Left lung (tissue), 10 donors: ENCODE data around the gene IL17RD. TPM values are rescaled to one million over a fixed set of nuclear protein-coding genes. Genes with fewer than 3 reads are reported as not detected.

ENCODE experiments used
- ATAC-seq: fragments of 200-7000 bp; cut with Tn5 transposase; one replicate; pipeline ENCODE4 v1.9.1; 2020; ENCODE audit warnings: moderate library complexity
- DNase-seq, 4 donors: peaks; one replicate each; pipeline ENCODE4 v3.0.0-alpha.2; 2013 to 2020
- H3K27ac ChIP-seq, 2 donors: fragments of 200-600 bp; sonication (generic) in 1 of 2; one replicate each; pipeline versions ENCODE4 v1.5.0 to v1.8.0; 2020 to 2021
- H3K27me3 ChIP-seq, 2 donors: fragments of 200-600 bp; sonication (generic) in 1 of 2; one replicate each; pipeline versions ENCODE4 v1.5.0 to v1.8.0; 2020 to 2021
- H3K36me3 ChIP-seq, 2 donors: fragments of 200-600 bp; sonication (generic) in 1 of 2; one replicate each; pipeline versions ENCODE4 v1.5.0 to v1.8.0; 2020 to 2021
- H3K4me1 ChIP-seq, 2 donors: fragments of 200-600 bp; one replicate each; pipeline ENCODE4 v1.8.0; 2021
- H3K4me3 ChIP-seq, 2 donors: fragments of 200-600 bp; sonication (generic) in 1 of 2; one replicate each; pipeline versions ENCODE4 v1.5.0 to v1.8.0; 2020 to 2021; ENCODE audit warnings: mild to moderate bottlenecking in 1 of 2
- H3K9me3 ChIP-seq, 2 donors: fragments of 200-600 bp; sonication (generic) in 1 of 2; one replicate each; pipeline versions ENCODE4 v1.5.0 to v1.8.0; 2020 to 2021
- CTCF ChIP-seq, 2 donors: fragments of 200-600 bp; sonication (generic) in 1 of 2; IDR thresholded peaks; one replicate each; pipeline versions ENCODE4 v1.5.0 to v1.8.0; 2021; ENCODE audit warnings: antibody characterized with exemption in 2 of 2
- intact Hi-C, 2 donors: fragments of 100-400 bp; cut with DNase I; formaldehyde crosslinking; loops; one replicate each; pipeline versions ENCODE4 v1.11.2 to v1.14.2; 2022
- polyA plus RNA-seq, 6 donors: library from polyadenylated mRNA; unstranded; fragments of 120-200 nt; gene quantifications; one replicate each; pipeline ENCODE4 v1.2.1, GENCODE V29; 2013; ENCODE audit not compliant: insufficient read length in 6 of 6
- total RNA-seq, 2 donors: library from RNA; stranded (reverse); fragmentation: NEBNext Ultra II Directional; extraction: Animal tissue kit (Norgen Biotek cat#: 25700); gene quantifications; one replicate each; pipeline ENCODE4 v1.2.1, GENCODE V29; 2021
- donor health status: DM: no; HTN: yes; CAD: no.
- donor health status: DM: no; HTN: no; CAD: no.

The IL17RD gene
- total and polyA plus RNA-seq, 8 donors: 1.1 to 14.3 (median 11.1) TPM

GRCh38 chr3:57082481-57082880 lies 82.7 kb downstream of the IL17RD start:
- H3K9me3 ChIP-seq: no peaks in the 10 kb centered on the region
- no peak overlapping the region for H3K4me3 ChIP-seq
- peaks cover 0 to 29% of the 10 kb centered on the region in 2 donors for H3K27me3 ChIP-seq
- no peak overlapping the region for H3K27ac ChIP-seq
- ATAC-seq (no peak), DNase-seq (no peak)
- no peak for TF ChIP-seq CTCF (IDR thresholded peaks at IDR 0.05)
- intact Hi-C loops: no loop called here
- H3K36me3 ChIP-seq: no peaks in the 10 kb centered on the region
- peaks cover 0 to 12% of the 10 kb centered on the region in 2 donors for H3K4me1 ChIP-seq

GRCh38 chr3:57081173-57081572 lies 84.0 kb downstream of the IL17RD start:
- no peak for TF ChIP-seq CTCF (IDR thresholded peaks at IDR 0.05)

GRCh38 chr3:57080171-57080570 lies 85.0 kb downstream of the IL17RD start:
- DNase-seq (no peak), ATAC-seq (no peak)
- intact Hi-C loops: no loop called here
- no peaks in the 10 kb centered on the region for H3K9me3 ChIP-seq
- H3K4me1 ChIP-seq: peaks cover 0 to 12% of the 10 kb centered on the region in 2 donors
- no peak for TF ChIP-seq CTCF (IDR thresholded peaks at IDR 0.05)
- H3K27ac ChIP-seq: no peak overlapping the region
- H3K4me3 ChIP-seq: no peak overlapping the region
- H3K36me3 ChIP-seq: no peaks in the 10 kb centered on the region
- peaks cover 3 to 39% of the 10 kb centered on the region in 2 donors for H3K27me3 ChIP-seq

More at GRCh38 chr3:57081173-57081572, 84.0 kb downstream of the IL17RD start:
- ATAC-seq (no peak), DNase-seq (no peak)
- Histone ChIP-seq H3K36me3 (no peaks in the 10 kb centered on the region), H3K4me1 (peaks cover 0 to 12% of the 10 kb centered on the region in 2 donors), H3K27me3 (peaks cover 3 to 39% of the 10 kb centered on the region in 2 donors), H3K4me3 (no peak overlapping the region), H3K9me3 (no peaks in the 10 kb centered on the region), H3K27ac (no peak overlapping the region)
- intact Hi-C loops: no loop called here

- Histone ChIP-seq H3K4me3 (peak overlapping the region; percentile 66 to 68), H3K27me3 (peaks cover 3 to 44% of the 10 kb centered on the region in 2 donors), H3K4me1 (peaks cover 0 to 12% of the 10 kb centered on the region in 2 donors), H3K27ac (no peak overlapping the region), H3K9me3 (no peaks in the 10 kb centered on the region), H3K36me3 (no peaks in the 10 kb centered on the region)
- DNase-seq (peak in 2 of 4 donors; percentile 36 to 79), ATAC-seq (peak; percentile 16)
- intact Hi-C loops: no loop called here
- TF ChIP-seq CTCF (IDR thresholded peaks at IDR 0.05): no peak
Measured at GRCh38 chr3:57079474-57079831, 85.7 kb downstream of the IL17RD start.

GRCh38 chr3:57078635-57079473 lies 86.3 kb downstream of the IL17RD start:
- Histone ChIP-seq H3K4me1 (peaks cover 0 to 12% of the 10 kb centered on the region in 2 donors), H3K27ac (no peak overlapping the region), H3K4me3 (peak overlapping the region; percentile 66 to 68), H3K36me3 (no peaks in the 10 kb centered on the region), H3K27me3 (peaks cover 3 to 44% of the 10 kb centered on the region in 2 donors), H3K9me3 (no peaks in the 10 kb centered on the region)
- ATAC-seq (peak; percentile 86), DNase-seq (peak; percentile 31 to 87 (median 46))
- intact Hi-C loops: no loop called here
- no peak for TF ChIP-seq CTCF (IDR thresholded peaks at IDR 0.05)
